Endothelial cell of umbilical vein (primary cell): ENCODE data around the gene IQSEC3. TPM values are rescaled to one million over a fixed set of nuclear protein-coding genes. Genes with fewer than 3 reads are reported as not detected.
A peak's percentile ranks its signal among the peaks of the same experiment; 100 is the strongest.

ENCODE experiments used
- BruUV-seq: library from RNA; stranded (reverse); fragments of 400-500 nt; replicated peaks from 2 replicates; lab custom pipeline; 2021; lab: Mats Ljungman, UMichigan
- CTCF ChIA-PET: fragments of 300-600, 350-600 bp; sonication (Branson Sonifier 250); formaldehyde crosslinking; loops from one replicate; lab custom pipeline; 2021; ENCODE audit warnings: antibody characterized with exemption, inconsistent platforms; lab: Charles Lee
- POLR2A ChIA-PET: fragments of 300-600, 350-600 bp; sonication (Branson Sonifier 250); formaldehyde crosslinking; loops from one replicate; lab custom pipeline; 2021; ENCODE audit warnings: antibody characterized with exemption, inconsistent platforms; lab: Charles Lee
- DNase-seq: peaks from one replicate; pipeline ENCODE4 v3.0.0-alpha.2; 2011; ENCODE audit warnings: low read depth, low spot score
- FAIRE-seq: peaks from 2 replicates; lab custom pipeline; 2011; peaks lifted over from hg19 to GRCh38; lab: Jason Lieb, UNC
- H2AFZ ChIP-seq: 2 replicates; pipeline ENCODE4 v1.6.0; 2012; ENCODE audit warnings: low read depth, low read length, control low read depth, inconsistent platforms
- H3K27ac ChIP-seq: 2 replicates; pipeline ENCODE4 v1.5.1; 2011; ENCODE audit warnings: low read depth, mild to moderate bottlenecking, control low read depth, low read length, moderate library complexity; ENCODE audit not compliant: insufficient read depth
- H3K27me3 ChIP-seq, 2 experiments: 2 replicates each; pipeline versions ENCODE4 v1.6.0 to v1.6.1; 2011; ENCODE audit warnings: low read length in 2 of 2, mixed read lengths in 1 of 2; ENCODE audit not compliant: control insufficient read depth in 2 of 2, insufficient read depth in 2 of 2
- H3K36me3 ChIP-seq, 2 experiments: 2 replicates in 1 of 2; 3 replicates in 1 of 2; pipeline ENCODE4 v1.5.1; 2011; ENCODE audit warnings: low read length in 2 of 2, mild to moderate bottlenecking in 1 of 2, moderate library complexity in 1 of 2; ENCODE audit not compliant: control insufficient read depth in 2 of 2, insufficient read depth in 2 of 2; ENCODE audit errors: extremely low read depth in 1 of 2
- H3K4me1 ChIP-seq: 3 replicates; pipeline ENCODE4 v1.5.1; 2011; ENCODE audit warnings: mild to moderate bottlenecking, low read length; ENCODE audit not compliant: control insufficient read depth, insufficient read depth; ENCODE audit errors: extremely low read depth
- H3K4me2 ChIP-seq: 2 replicates; pipeline ENCODE4 v1.6.1; 2011; ENCODE audit warnings: low read length, control low read depth, mixed read lengths; ENCODE audit not compliant: insufficient read depth
- H3K4me3 ChIP-seq, 3 experiments: fragments of 200-600 bp in 1 of 3; sonication (generic), shearing (Covaris generic) in 1 of 3; replicated peaks in 1 of 3; 2 replicates each; pipeline ENCODE4 v1.5.1; 2011 to 2016; ENCODE audit warnings: control low read depth in 3 of 3, low read length in 3 of 3, mild to moderate bottlenecking in 2 of 3, inconsistent platforms in 1 of 3, low read depth in 1 of 3, moderate library complexity in 1 of 3; ENCODE audit not compliant: insufficient read depth in 1 of 3
- H3K79me2 ChIP-seq: 2 replicates; pipeline ENCODE4 v1.6.0; 2012; ENCODE audit warnings: low read length, inconsistent platforms; ENCODE audit not compliant: control insufficient read depth, insufficient read depth
- H3K9ac ChIP-seq: replicated peaks from 2 replicates; pipeline ENCODE3; 2011; ENCODE audit warnings: low read length, control low read depth; ENCODE audit not compliant: insufficient read depth; ENCODE audit errors: extremely low read depth
- H3K9me1 ChIP-seq: replicated peaks from 3 replicates; pipeline ENCODE4 v1.6.0; 2011; ENCODE audit warnings: mild to moderate bottlenecking, low read length; ENCODE audit not compliant: control insufficient read depth, insufficient read depth; ENCODE audit errors: extremely low read depth
- H3K9me3 ChIP-seq: replicated peaks from 2 replicates; pipeline ENCODE4 v1.5.1; 2012; ENCODE audit warnings: low read length, inconsistent platforms; ENCODE audit not compliant: control insufficient read depth, insufficient read depth
- H4K20me1 ChIP-seq: replicated peaks from 2 replicates; pipeline ENCODE3; 2011; ENCODE audit warnings: mild to moderate bottlenecking, low read length; ENCODE audit not compliant: control insufficient read depth, insufficient read depth; ENCODE audit errors: extremely low read depth
- EZH2 ChIP-seq: IDR thresholded peaks from 2 replicates; pipeline ENCODE4 v1.6.1; 2012; ENCODE audit warnings: borderline replicate concordance, low read depth, mild to moderate bottlenecking, moderate library complexity, low read length, inconsistent platforms; ENCODE audit not compliant: severe bottlenecking
- FOS ChIP-seq: IDR thresholded peaks from 2 replicates; pipeline ENCODE4 v1.6.1; 2011; ENCODE audit warnings: mild to moderate bottlenecking, low read length, moderate library complexity, borderline replicate concordance; ENCODE audit not compliant: insufficient read depth
- GATA2 ChIP-seq: IDR thresholded peaks from 2 replicates; pipeline ENCODE4 v1.7.0; 2011; ENCODE audit warnings: low read depth, mild to moderate bottlenecking, moderate library complexity, mixed read lengths, low read length; ENCODE audit not compliant: insufficient read length, insufficient read depth
- JUN ChIP-seq: IDR thresholded peaks from 2 replicates; pipeline ENCODE4 v1.6.1; 2011; ENCODE audit warnings: borderline replicate concordance, low read depth; ENCODE audit not compliant: insufficient read length, insufficient read depth
- MYC ChIP-seq: IDR thresholded peaks from one replicate; pipeline ENCODE4 v1.6.1; 2011; ENCODE audit warnings: mild to moderate bottlenecking, low read depth, low read length
- POLR2A ChIP-seq: IDR thresholded peaks from 2 replicates; pipeline ENCODE4 v1.6.1; 2012; ENCODE audit warnings: low read depth, mild to moderate bottlenecking, control low read depth, low read length
- POLR2AphosphoS5 ChIP-seq: IDR thresholded peaks from 2 replicates; pipeline ENCODE4 v1.6.1; 2012; ENCODE audit warnings: low read depth, mild to moderate bottlenecking, control low read depth, low read length, moderate library complexity; ENCODE audit not compliant: insufficient read depth
- dilution Hi-C: fragments of 300-500 bp; cut with MboI; formaldehyde crosslinking; loops from one replicate; pipeline ENCODE4 v1.15.0; 2019; ENCODE audit warnings: low sequenced_read_pairs; ENCODE audit not compliant: extremely low pct_ligation_motif_present
- intact Hi-C: fragments of 100-400 bp; cut with micrococcal nuclease; formaldehyde crosslinking; loops from one replicate; pipeline ENCODE4 v1.10.0; 2022
- polyA plus RNA-seq, 4 experiments: library from polyadenylated mRNA; depleted of rRNA in 3 of 4; stranded (reverse) in 3 of 4; unstranded in 1 of 4; fragments of >200 nt; gene quantifications; 2 replicates each; pipeline versions ENCODE4 v1.2.1 to v1.2.3, GENCODE V29; 2011 to 2012; ENCODE audit warnings: missing spikeins in 1 of 4
- total RNA-seq: library from RNA; stranded (reverse); gene quantifications from 2 replicates; pipeline ENCODE4 v1.2.3, GENCODE V29; 2021
- TF ChIP-seq, protein P1 (sequence below), 2 donors: IDR thresholded peaks; 1 replicate in 1 of 2; 2 replicates in 1 of 2; pipeline ENCODE4 v1.5.1; 2011; ENCODE audit warnings: low read length in 2 of 2, mild to moderate bottlenecking in 2 of 2, moderate library complexity in 2 of 2, control low read depth in 1 of 2, inconsistent platforms in 1 of 2, low read depth in 1 of 2; ENCODE audit not compliant: insufficient read depth in 1 of 2; ENCODE audit errors: extremely low read depth in 1 of 2
- TF ChIP-seq, protein P2 (sequence below): IDR thresholded peaks from 2 replicates; pipeline ENCODE4 v1.6.1; 2011; ENCODE audit not compliant: insufficient read depth, insufficient read length

IQSEC3 gene
- total and polyA plus RNA-seq, 2 donors (not counting 3 experiments of a cell fraction or from before 2014, with no cell fraction given) = not detected

DNA sequence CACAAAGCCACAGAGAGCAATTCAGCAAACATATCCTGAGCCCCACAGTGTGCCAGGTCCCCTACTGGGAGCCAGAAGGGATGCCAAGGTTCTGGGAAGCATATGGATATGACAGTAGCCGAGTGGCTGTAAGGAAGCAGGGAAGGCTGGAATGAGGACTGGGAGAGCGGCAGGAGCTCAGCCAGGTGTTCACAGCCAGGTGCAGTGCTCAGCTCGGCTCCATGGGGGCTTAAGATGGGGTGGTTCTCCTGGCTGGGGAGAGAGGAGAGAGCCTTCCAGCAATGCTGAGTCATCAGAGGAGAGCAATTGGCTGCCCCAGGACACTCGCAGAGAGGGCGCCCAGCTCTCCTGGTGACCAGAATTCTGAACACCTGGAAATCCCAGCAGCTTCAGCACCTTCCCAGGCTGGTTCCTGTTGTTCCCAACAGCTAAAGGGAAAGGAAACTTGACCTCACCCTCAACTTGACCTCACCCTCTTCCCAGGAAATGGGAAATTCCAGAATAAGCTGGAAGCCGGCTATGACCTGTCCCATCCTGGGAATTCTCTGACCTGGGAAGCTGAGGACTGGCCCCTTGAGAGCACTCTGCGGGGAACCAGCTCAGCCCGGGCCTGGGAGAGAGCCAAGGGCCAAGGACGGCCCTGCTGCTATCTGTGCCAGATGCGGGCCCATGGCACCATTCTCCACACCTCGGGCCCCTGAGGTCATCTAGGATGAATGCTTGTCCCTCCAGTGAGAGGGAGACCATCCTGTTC, 112.7 kb downstream of the IQSEC3 start:
- H3K79me2 ChIP-seq = no peaks in the 10 kb centered on the region
- ChIA-PET CTCF (interaction anchor here (1.7 kb wide), 1 partner anchor 10 kb away, joined by 7 read pairs; no protein-coding TSS in a partner anchor), POLR2A (no interaction called here)
- no peaks in the 10 kb centered on the region for H3K4me1 ChIP-seq
- no peak overlapping the region for H3K27ac ChIP-seq
- no peak overlapping the region for H2AFZ ChIP-seq
- intact Hi-C loops (no loop called here), dilution Hi-C loops (no loop called here)
- no peaks in the 10 kb centered on the region for H3K36me3 ChIP-seq
- no peak overlapping the region for H3K9ac ChIP-seq
- no peaks in the 10 kb centered on the region for H3K9me3 ChIP-seq
- FAIRE-seq (no peak), DNase-seq (peak; percentile 8)
- no peaks in the 10 kb centered on the region for H3K9me1 ChIP-seq
- no peak overlapping the region for H3K4me2 ChIP-seq
- no peaks in the 10 kb centered on the region for H3K27me3 ChIP-seq
- TF ChIP-seq EZH2 (no peak), POLR2A (no peak), POLR2AphosphoS5 (no peak), FOS (no peak), JUN (no peak), MYC (no peak), GATA2 (no peak)
- TF ChIP-seq, protein P1, sequence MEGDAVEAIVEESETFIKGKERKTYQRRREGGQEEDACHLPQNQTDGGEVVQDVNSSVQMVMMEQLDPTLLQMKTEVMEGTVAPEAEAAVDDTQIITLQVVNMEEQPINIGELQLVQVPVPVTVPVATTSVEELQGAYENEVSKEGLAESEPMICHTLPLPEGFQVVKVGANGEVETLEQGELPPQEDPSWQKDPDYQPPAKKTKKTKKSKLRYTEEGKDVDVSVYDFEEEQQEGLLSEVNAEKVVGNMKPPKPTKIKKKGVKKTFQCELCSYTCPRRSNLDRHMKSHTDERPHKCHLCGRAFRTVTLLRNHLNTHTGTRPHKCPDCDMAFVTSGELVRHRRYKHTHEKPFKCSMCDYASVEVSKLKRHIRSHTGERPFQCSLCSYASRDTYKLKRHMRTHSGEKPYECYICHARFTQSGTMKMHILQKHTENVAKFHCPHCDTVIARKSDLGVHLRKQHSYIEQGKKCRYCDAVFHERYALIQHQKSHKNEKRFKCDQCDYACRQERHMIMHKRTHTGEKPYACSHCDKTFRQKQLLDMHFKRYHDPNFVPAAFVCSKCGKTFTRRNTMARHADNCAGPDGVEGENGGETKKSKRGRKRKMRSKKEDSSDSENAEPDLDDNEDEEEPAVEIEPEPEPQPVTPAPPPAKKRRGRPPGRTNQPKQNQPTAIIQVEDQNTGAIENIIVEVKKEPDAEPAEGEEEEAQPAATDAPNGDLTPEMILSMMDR (IDR thresholded peaks at IDR 0.05; ENCODE audit: extremely low read depth in 1 of 2, insufficient read depth in 1 of 2, low read depth in 1 of 2, low read length in 2 of 2) = no peak
- TF ChIP-seq, protein P2, sequence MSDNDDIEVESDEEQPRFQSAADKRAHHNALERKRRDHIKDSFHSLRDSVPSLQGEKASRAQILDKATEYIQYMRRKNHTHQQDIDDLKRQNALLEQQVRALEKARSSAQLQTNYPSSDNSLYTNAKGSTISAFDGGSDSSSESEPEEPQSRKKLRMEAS = no peak
- BruUV-seq = no TSS peak
- no peak overlapping the region for H3K4me3 ChIP-seq
- H4K20me1 ChIP-seq = no peaks in the 10 kb centered on the region
